GM19438 (cell line): ENCODE data around the gene SALL3.

Experiments used
- ATAC-seq: cut with Tn5 transposase; IDR thresholded peaks from one replicate; pipeline ENCODE4 v1.9.1; 2021; ENCODE audit warnings: low read depth; ENCODE audit not compliant: unreplicated experiment

Gene SALL3

DNA sequence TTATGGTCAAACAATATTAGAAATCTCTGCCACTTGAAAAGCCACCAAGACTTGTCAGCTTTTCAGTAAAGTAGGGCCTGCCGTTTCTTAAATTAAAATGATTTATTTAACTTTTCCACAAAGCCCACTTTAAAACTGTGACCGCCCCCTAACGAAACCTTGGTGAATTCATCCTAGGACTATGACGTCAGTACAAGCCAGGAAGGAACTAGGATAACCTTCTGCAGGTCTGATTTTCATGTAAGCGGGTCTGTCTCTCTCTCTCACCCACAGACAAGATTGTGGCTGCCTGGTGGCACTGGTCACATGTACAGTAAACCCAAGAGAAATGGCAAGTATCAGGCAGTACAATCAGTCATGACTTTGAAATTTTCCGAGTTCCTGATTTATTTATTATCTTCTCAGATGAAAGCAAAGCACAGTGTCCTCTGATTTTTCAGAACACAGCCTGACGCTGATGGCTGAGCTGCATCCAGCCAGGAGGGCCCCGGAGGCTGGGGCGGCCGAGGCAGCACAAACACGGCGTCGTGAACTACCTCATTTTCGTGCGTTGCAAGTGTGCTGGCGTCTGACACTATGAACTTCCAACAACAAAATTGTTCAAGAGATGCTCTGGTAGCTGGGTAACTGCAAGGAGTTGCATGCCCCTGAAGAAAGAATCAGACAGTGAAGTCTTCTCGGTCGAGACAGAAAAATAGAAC is 18.9 kb downstream of the SALL3 start:
- no peak for ATAC-seq

DNA sequence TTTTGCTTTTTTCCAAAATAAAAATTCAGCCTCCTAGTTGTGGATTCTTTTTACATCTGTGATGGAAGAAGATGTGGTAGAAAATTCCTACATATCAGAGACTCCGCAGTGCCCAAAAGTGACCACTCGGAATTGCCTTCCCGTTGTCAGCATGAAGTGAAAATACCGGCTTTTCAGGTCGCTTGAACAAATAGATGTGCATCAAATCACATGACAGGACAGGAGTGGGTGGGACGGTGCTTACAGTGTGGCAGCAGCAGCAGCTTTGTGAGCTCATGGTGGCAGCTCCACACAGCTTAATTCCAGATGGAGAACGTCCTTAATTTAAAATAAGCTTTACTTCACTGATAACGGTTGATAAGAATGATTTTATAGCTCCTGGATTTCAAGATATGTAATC is 20.3 kb downstream of the SALL3 start:
- no peak for ATAC-seq

DNA sequence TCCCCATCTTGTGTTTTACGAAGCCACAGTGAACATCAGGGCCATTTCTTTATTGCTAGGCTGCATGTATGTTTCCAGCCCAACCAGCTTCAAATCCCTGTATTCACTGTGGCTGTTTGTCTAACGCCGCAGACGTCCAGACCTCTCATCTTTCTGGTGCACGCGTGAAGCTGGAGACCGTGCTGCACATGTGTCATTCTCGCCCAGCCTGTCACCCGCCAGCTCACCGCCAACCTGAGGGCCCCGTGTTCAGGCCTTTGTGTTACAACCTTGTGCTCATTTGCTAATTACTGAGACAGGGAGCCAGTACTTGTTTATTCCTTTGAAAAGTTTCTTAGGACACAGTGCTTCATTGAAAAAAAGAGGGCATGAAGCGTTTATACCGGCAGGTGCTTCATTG is 21.4 kb downstream of the SALL3 start:
- no peak for ATAC-seq

DNA sequence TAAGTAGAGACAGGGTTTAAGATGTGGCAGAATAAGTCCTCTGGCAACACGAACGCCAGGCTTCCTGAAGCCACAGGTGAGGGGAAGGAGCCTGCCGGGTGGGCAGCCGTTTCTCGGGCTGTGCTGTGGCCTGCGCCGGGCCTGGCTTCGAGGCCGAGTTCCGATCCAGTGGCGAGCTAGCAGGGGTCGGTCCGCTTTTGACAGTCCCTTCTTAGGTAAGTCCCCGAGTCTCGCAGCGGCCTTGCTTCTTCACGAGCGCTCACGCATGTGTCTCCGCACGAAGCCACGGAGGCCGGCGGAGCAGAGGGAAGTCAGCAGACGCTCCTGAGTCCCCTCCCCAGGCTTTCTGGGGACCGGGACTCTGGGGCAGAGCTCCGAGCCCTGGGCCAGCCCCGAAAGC is 26.0 kb downstream of the SALL3 start:
- ATAC-seq: no peak

DNA sequence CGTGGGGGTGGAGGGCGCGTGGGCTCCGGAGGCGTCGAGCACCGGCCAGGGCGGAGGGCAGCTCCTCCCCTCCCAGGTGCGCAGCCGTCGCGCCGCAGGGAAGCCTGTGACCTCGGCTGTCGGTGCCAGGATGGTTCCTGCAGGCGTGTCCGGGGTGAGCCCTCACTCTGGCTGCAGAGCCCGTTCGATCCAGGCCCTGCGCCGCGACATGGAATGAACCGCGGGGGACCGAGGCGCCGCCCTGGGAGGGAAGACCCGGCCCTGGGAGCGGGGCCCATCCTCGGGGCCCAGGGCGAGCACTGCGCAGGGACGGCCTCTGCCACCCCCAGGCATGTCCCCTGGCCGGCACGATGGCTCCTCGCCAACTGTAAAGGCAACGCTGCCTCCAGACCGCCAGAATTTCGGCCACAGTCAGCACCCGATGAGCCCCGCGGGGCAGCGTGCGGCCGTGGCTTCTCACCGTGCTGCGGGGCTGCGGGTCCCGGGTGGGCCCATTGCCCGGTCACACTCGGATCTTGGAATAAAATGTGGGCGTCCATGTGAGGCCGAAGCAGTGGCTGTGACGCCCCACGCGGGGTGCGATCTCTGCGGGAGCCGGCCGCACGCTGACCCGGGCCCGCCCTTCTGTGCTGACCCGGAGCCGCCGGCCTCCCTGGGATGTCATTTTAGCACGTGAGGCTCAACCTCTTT is 26.6 kb downstream of the SALL3 start:
- ATAC-seq: no peak

DNA sequence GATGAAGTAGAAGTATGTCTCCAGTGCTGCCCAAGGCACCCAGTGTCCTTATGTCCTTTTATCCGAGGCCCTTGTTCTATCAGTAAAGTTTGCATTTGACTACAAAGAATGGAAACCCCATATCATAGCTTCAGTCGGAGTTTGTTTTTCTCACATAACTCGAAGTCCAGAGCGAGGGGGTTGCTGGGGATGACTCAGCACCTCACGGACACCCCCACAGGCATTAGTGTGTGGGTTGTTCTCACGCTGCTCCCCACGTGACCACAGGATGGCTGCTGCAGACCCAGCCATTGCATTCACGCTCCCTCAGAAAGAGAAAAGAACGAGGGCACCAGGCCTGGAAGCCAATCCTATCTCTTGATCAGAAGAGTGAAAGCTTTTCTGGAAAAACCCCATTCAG is 27.8 kb downstream of the SALL3 start:
- ATAC-seq: no peak

DNA sequence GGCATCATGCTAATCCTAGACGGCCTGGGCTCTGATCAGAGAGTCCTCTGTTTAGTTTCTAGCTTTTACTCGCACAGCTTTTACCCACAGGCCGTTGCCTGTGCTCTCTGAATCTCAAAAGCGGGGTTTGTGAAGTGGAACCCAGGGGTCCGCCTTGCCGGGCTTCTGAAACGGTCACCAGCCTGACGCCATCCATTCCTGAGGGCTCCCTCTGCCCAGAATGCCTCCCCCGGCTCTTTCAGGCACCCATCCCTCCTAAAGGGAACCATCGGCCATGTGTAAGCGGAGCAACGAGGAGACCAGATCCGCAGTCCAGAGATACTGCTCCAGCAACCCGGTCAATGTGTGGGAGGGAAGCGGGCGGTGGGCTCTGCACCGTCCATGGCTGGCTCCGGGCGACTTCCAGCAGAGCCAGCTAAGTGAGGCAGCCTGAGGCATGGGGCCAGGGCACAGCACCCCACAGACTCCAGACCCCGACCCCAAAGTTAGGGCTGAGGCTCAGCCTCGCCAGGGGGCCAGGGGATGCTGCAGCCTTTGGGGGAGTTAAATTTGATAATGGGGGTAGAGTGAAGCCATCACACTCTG is 28.8 kb downstream of the SALL3 start:
- ATAC-seq: no peak

DNA sequence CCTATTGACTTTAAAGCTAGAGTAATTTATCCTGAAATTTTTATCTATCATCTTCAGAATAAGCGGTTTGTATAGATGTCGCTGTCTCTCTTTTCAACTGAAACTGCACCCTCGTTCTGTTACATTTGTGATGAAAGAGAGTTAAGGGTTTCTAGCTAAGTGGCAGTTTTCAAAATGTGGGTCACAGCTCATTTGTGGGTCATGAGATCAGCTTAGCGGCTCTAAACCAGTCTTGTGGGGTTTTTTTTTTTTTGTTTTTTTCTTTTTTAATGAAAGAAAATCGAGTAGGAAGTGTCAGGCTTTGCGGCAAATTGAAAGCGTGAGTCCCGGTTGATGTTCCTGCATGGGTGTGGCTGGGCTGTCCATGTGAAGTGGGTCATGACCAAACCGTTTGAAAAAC is 31.2 kb downstream of the SALL3 start:
- no peak for ATAC-seq

DNA sequence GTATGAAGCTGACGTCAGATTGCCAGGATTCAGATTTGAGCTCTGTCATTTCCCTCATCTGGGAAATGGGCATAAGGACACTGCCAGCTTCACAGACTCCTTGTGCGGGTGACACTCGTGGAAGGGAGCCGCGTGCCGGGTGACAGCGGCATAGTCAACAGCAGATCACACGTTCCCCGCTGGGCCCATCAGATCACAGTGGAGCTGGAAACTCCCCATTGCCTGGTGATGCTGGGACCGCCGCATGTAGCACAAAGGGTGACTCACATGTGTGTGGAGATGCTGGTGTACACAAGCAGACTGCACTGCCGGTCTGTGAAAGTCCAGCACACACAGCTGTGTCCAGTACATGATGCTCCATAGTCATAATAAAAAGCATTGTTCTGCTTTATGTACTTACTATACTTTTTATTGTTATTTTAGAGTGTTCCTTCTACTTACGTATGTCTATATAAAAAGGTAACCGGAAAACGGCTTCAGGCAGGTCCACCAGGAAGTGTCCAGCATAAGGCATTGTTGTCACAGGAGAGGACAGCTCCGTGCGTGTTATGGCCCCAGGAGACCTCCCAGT is 31.8 kb downstream of the SALL3 start:
- no peak for ATAC-seq

DNA sequence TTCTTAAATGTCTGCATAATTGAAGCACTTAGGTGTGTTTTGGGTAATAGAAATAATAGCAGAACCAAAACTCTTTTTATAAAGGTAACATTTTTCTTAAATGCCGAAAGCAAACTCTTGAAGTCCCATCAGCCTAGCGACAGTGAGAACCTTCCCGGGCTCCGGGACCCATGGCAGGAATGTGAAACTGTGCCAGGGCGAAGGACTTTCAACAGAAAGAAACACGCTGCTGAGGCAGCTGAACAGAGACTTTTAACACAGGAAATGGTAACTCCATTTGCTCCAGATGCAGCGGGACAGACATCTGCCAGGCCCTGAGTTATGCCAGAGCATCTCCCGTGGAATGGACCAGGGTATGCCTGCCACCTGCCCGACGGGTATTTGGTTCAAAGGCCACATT is 34.3 kb downstream of the SALL3 start:
- no peak for ATAC-seq

DNA sequence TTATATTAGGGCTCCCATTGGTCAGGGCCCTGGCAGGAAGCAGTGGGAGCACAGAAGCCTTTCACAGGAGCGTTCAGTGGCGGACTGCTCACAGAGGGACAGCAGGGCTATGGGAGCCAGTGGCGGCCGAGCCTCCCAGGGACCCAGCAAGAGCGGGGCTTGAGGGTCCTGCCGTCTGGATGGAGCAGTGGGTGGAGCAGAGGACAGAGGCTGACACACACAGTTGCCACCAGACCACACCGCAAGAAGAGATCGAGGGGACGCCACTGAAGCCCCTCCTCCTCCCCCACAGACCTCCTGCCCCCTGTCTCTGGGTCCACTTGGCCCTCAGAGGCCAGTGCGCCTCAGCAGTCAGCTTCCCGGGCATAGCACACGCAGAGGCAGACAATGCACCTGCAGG is 39.3 kb downstream of the SALL3 start:
- ATAC-seq: no peak

DNA sequence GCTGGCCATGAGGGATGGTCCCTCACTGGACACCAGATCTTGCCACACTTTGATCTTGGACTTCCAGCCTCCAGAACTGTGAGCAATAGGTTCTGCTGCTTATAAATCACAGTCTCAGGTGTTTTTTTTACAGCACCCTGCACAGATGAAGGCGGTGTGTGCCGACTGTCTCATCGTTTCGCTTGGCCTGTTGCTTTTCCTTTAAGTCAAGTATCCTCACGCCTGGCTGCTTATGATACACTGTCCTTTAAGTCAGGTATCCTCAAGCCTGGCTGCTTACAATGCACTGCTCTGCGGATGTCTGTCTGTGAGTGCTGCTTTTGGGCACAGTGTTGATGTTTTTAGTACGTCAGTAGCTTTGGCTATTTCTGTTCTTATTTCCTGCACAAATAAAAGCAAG is 40.3 kb downstream of the SALL3 start:
- no peak for ATAC-seq

DNA sequence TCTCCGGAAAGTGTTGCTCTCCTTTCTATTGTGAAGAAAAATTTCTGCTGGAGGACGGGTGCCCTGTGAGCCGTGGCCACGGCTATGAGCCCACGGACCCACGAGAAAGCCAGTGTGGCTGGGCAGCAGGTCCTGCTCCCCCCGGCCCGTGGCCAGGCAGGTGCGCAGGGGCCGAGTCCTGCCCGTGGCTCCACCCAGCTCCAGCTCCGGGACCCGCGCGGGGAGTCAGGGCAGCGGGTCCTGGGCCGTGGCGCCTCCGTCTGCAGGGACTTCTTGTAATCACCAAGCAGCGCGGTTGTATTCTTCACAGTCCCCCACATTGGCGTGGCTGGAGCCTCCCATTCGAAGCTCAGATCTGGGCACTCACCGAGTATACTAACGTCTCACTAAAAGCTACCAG is 43.0 kb downstream of the SALL3 start:
- ATAC-seq: no peak

DNA sequence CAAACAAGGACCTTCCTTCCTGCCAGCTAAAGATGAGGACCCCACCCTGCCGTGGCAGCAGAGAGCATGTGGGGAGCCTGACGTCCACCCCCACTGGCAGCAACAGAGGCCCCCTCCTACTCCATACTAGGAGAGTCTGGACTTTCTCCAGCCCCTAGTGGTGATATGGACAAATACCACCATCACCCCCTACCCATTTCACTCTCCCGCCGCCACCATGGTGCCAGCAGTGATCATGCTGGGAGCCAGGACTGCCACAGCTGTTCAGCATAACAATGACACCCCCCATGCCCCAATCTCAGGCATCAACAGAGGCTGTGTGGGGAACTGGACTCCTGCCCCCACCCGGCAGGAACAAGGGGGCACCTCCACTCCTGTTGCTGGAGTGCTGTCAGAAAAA is 46.9 kb downstream of the SALL3 start:
- no peak for ATAC-seq

DNA sequence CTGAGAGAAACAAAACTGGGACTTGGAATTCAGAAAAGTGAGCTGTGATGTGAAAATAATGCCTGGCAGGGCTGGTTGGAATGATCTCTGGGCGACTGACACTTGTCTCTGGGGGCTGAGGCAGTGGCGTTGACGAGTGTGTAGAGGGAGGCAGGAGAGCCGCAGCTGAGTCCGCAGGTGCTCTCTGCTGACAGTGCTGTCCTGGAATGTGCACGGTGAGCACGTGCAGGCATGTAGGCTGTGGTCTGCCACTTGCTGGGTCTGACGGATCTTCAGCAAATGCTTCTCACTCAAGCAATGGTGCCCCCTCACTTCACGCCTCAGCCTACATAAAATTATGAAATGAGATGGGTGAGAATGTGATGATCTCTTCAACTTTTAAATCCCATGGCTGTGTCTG is 51.1 kb downstream of the SALL3 start:
- ATAC-seq: no peak

DNA sequence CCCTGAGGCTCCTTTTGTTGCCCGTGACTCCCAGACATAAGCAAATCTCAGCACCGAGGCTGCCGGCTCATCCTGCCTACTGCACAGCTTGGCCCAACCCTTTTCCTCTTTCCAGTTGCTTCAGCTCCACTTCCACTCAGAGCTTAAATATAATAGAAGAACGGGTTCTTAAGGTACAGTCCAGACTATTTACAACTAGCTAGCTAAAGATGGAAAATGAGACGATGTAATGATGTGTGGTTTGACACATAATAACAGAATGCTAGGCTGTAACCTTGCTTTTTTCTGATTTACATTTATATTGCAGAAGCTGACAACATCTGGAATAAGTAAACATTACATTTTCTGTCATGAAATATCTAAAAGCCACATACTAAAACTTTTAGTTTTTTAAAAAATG is 62.7 kb downstream of the SALL3 start:
- no peak for ATAC-seq

DNA sequence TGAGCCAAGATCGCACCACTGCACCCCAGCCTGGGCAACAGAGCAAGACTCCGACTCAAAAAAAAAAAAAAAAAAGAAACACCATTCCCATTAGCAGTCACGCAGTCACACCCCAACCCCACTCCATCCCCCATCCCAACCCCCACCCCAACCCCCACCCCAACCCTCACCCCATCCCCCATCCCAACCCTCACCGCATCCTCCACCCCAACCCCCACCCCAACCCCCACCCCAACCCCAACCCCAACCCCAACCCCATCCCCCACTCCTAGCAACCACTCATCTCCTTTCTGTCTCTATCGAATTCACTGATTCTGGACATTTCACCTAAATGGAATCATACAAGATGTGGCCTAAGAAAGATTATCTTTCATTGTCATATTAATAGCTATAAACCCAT is 63.7 kb downstream of the SALL3 start:
- no peak for ATAC-seq

DNA sequence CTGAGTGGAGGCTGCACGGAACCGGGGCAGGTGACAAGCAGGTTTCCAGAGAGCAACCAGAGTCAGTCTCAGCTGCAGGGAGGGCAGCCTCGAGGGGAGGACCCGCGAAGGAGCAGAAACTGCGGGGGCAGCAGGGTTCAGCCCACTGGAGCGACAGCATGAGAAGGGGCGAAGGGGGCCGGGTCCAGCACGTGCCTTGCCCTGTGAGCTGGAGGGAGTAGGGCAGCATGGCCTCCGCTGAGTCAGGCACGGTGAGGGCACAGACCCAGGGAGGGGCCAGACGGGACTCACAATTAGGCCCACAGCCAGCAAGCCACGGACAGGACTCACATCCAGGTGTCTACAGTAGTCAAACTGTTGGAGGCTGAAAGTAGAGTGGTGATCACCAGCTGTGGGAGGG is 66.9 kb downstream of the SALL3 start:
- ATAC-seq: no peak

DNA sequence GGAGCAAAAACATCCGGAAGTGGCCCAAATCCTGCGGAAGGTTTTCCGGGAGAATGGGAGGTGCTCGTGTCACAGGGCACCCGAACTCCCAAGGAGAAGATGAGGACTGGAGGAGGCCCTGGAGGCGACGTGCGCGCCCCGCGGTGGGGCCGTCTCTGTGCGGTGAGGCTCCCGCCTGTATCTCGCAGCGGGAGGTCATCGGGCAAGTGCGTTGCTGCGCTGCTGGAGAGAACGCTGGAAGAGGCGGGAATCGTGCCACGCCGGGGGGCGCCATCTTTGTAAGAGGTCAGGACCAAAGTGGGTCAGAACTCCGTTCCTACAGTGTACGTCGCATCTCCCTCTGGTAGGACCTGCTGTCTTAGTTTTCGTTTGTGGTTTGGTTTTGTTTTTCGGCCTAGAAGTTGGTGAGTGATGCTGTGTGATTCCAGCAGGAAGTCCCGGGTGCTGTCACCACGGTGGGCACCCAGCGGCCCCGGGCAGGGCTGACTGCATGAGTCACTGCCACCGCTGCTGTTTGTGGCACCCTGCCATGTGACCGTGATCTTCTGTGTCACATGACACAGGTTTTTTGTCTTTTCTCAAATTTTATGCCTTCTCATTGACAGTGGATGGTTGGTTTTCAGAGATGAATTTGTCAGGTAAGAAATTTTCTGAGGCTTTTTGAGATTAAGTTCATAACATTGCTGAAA is 68.1 kb downstream of the SALL3 start:
- ATAC-seq: no peak

DNA sequence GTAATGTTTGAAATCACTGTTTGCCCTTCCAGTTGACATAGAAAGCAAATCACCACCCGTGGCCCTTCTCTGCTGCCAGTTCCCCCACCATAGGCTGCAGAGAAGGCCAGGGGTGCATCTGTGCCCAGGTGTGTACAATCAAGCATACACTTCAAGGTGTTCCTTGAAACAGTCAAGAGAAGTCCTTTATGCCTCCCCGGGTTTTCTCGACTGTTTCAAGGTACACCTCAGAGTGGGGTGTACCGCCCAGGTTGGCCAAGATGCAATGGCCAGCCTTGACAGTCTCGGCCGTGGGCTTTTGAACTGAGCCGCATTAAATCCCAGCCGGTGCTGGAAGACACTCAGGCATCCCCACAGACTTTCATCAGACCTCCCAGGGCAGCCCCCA is 68.6 kb downstream of the SALL3 start:
- no peak for ATAC-seq

DNA sequence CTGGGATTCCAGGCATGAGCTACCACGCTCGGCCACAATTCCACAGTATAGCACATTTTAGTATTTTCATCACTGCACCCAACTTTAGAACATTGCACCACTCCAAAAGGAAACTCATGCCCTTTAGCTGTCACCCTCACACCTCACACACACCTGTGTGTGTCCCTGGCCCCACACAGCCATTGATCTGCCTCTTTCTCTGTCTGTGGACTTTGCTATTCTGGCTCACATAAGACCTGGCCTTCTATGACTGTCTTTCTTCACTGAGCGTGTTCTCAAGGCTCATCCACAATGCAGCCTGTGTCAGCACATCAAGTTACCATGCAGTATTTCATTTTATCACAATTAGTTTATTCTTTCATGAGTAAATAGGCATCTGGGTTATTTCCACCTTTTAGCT is 69.9 kb downstream of the SALL3 start:
- ATAC-seq: no peak
